Activated CD8-positive, alpha-beta memory T cell treated with anti-CD3 and anti-CD28 coated beads, Interleukin-2, amount 50 U/mL, for 4 hours (primary cell): ENCODE results near the gene AFDN.
"Not testable (repeated sequence)": the region's sequence is repeated elsewhere in the genome, so short reads cannot be mapped to it uniquely, and the experiment has no call there.

ENCODE experiments used
- DNase-seq: peaks from one replicate; pipeline ENCODE4 v3.0.0-alpha.2; 2020

The AFDN gene

GRCh38 chr6:167984876-167985604 is 158.3 kb downstream of the AFDN start:
- no peak for DNase-seq

- no peak for DNase-seq
These were observed 159.3 kb downstream of the AFDN start for GRCh38 chr6:167985911-167986595.

- DNase-seq: no peak
These were observed 160.9 kb downstream of the AFDN start for GRCh38 chr6:167987396-167988153.

DNA sequence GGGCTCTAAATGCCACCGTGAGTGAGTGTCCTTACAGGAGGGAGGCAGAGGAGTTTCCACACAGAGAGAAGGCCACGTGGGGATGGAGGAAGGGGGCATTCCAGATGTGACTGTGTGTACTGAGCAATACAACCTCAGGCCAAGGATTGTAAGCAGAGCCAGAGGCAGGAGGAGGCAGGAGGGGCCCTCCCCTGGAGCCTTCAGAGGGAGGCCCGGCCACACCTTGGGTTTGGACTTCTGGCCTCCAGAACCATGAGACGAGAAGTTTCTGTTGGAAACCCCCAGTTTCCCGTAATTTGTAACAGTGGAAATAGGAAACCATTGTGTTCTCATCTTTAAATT is 161.4 kb downstream of the AFDN start:
- no peak for DNase-seq

- no peak for DNase-seq
These were observed 162.5 kb downstream of the AFDN start for GRCh38 chr6:167988945-167989841.

GRCh38 chr6:167990016-167990945 is 163.6 kb downstream of the AFDN start:
- no peak for DNase-seq

GRCh38 chr6:167993169-167993568 is 166.5 kb downstream of the AFDN start:
- no peak for DNase-seq

DNA sequence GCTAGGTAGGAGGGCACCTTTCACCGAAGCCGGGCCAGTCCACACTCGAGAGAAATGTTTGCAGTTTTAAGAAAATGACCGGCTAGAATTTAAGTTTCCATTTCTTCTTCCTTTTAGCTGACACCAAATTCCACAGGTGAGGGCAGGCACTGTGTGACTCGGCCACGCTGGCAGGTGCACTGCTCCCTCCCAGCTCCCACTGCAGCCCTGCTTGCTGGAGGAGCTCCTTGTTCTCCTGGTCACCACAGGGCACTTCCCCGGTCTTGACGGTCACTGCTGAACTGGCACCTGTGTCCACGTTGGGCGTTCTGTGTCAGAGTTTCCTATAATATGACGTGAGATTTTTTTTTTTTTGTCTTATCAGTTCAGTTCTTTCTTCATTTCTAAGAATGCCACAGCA is 167.1 kb downstream of the AFDN start:
- no peak for DNase-seq

- no peak for DNase-seq
These were observed 168.6 kb downstream of the AFDN start for GRCh38 chr6:167995302-167995701.

DNA sequence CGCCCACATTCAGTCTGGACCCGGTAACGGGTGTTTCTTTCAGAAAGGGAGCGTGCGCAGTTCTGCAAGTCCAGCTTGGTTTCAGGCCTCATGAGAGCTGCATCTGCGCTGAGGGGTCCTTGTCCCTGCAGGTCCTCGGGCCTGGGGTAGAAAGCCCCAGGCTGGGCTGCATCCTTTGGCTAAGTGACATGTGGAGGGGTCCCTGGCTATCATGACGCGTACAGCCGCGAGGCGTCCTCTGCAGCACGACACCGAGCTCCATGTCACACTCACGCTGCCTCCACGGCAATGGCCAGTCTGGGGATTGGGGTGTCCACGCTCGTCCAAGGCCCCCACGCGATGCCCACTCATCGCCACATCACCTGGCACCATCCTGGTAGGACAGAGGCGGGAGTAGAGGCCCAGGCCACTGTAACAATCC is 169.0 kb downstream of the AFDN start:
- DNase-seq: no peak

DNA sequence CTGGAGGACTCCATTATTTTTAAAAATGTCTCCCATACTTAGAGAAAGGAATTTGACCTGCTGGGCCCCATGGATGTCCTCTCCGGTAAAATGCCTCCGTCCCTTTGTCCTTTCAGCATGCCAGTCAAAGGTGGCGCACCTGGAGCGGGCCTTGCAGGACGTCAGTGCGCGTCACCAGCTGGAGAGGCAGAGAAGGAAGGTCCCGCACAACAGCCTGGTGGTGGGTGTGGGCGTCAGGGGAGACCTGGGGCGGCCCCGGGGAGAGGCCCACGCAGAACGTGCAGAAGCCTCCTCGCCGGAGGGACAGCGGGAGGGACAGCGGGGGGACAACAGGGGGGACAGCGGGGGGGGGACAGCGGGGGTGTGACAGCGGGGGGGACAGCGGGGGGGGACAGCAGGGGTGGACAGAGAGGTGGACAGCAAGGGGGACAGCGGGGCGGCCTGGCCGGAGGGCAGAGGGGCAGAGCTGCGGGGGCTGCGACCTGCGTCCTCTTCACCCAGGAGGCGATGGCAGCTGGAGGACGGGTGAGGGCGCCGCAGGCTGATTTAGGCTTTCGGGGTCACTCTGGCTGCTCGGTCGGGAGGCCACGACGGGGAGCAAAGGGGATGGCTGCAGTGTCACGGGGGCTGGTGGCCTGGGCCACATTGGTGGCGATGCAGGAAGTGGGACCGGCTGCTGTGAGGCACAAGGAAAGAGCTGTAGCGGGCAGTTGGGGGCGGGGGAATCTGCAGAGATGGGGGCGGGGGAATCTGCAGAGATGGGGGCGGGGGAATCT is 169.9 kb downstream of the AFDN start:
- no peak for DNase-seq

- DNase-seq: no peak
These were observed 170.9 kb downstream of the AFDN start, which contains the start of gene KIF25 for GRCh38 chr6:167997642-167998041. Gene KIF25, plus strand, starts transcription at chr6:167997671. Its CDS starts 31,915 bp downstream, at chr6:168029586.

DNA sequence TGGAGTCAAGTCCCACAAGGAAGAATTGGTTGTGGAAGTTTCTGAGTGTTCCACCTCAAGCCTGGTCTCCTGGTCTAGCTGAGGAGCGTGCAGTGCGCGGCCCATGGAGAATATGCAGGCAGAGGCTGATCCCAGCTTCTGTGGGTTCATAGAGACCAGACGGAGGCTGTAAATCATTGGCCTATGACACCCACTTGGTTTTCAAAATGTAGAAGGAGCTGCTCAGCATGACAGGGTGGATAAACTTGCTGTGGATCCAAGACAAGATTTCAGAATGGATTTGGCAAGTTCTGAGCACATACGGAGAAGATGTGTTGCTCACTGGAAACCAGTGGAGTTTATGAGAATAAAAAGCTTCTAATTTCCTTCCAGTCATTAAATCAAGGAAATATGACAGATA is 171.5 kb downstream of the AFDN start:
- DNase-seq: no peak

- no peak for DNase-seq
These were observed 173.7 kb downstream of the AFDN start for GRCh38 chr6:168000198-168001028.

- DNase-seq: no peak
These were observed 174.3 kb downstream of the AFDN start for GRCh38 chr6:168001029-168001332.

DNA sequence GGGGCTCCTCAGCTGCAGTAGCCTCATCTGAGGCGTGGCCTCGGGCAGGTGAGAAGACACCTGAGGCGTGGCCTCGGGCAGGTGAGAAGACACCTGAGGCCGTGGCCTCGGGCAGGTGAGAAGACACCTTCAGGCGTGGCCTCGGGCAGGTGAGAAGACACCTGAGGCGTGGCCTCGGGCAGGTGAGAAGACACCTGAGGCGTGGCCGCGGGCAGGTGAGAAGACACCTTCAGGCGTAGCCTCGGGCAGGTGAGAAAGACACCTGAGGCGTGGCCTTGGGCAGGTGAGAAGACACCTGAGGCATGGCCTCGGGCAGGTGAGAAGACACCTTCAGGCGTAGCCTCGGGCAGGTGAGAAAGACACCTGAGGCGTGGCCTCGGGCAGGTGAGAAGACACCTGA is 174.8 kb downstream of the AFDN start:
- DNase-seq: not testable (repeated sequence)

DNA sequence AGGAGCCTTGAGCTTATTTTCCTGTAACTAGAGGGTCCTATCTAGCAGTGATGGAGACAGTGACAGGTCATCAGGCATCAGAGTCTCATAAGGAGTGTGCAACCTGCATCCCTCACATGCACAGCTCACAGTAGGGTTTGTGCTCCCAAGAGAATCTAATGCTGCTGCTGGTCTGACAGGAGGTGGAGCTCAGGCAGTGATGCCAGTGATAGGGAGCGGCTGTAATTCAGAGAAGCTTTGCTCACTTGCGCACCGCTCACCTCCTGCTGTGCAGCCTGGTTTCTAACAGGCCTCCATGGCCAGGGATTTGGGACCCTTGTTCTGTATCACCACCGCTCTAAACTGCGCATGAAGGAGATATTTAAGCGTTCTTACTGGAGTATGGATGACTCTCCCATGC is 176.1 kb downstream of the AFDN start:
- no peak for DNase-seq

GRCh38 chr6:168004023-168004422 is 177.3 kb downstream of the AFDN start:
- no peak for DNase-seq

GRCh38 chr6:168004945-168005344 is 178.2 kb downstream of the AFDN start:
- no peak for DNase-seq

- no peak for DNase-seq
These were observed 179.1 kb downstream of the AFDN start for GRCh38 chr6:168005796-168006195.
